NCI-H345 treated with DMSO at 0.1 percent for 48 hours (cell line): ENCODE data around the gene MYO5A.
"Not testable (repeated sequence)": the region's sequence is repeated elsewhere in the genome, so short reads cannot be mapped to it uniquely, and the experiment has no call there.

Experiments used
- DNase-seq: peaks from one replicate; lab custom pipeline; 2025; ENCODE audit not compliant: unreplicated experiment; lab: John Stamatoyannopoulos, UW

The MYO5A gene

DNA sequence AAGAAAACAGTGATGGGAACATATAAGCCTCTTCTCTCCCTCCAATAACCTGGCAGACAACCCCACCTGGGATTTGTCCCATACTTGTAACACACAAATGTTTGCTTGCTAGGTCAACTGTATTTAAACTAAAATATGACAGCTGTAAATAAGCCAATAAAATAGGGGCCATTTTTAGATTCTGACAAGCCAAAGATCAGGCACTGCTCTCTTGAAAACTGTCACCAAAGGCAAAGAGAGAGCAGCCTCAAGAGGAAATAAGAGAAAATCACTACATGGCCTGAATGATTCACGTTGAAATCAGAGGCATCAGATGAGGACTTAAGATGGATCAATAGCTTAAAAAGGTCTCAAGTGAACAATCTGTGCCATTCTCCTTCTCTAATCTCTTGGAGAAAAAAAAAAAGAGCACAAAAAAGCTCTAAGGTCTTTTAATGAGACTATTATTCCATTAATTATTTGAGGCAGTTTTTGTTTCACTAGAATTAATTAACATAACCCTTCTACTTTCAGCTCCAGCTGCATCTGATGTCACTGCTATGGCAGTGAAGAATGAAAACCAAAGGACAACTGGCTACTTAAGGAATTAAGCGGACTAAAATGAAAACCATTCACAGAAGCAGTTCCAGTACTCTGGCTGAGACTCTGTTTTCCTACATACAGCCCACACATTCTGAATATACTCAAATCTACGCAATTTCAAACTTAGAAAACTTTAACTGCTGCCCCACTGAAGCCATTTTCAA is 19.0 kb downstream of the MYO5A start:
- no peak for DNase-seq

DNA sequence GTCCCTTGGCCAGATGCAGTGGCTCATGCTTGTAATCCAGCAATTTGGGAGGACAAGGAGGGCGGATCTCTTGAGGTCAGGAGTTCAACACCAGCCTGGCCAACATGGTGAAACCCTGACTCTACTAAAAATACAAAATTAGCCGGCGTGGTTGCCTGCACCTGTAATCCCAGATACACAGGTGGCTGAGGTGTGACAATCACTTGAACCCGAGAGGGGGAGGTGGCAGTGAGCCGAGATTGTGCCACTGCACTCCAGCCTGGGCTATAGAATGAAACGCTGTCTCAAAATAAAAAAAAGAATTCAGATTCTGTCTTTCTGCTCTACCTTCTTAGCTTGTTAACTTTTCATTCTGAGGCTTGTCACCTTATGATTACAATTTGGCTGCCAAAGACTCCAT is 22.1 kb downstream of the MYO5A start:
- DNase-seq = no peak

DNA sequence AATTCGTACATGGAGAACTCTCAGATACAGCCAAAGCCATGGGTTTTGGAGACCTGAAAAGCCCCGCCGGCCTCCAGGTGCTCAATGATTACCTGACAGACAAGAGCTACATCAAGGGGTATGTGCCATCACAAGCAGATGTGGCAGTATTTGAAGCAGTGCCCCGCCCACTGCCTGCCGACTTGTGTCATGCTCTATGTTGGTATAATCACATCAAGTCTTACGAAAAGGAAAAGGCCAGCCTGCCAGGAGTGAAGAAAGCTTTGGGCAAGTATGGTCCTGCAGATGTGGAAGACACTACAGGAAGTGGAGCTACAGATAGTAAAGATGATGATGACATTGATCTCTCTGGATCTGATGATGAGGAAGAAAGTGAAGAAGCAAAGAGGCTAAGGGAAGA is 23.5 kb downstream of the MYO5A start:
- no peak for DNase-seq

DNA sequence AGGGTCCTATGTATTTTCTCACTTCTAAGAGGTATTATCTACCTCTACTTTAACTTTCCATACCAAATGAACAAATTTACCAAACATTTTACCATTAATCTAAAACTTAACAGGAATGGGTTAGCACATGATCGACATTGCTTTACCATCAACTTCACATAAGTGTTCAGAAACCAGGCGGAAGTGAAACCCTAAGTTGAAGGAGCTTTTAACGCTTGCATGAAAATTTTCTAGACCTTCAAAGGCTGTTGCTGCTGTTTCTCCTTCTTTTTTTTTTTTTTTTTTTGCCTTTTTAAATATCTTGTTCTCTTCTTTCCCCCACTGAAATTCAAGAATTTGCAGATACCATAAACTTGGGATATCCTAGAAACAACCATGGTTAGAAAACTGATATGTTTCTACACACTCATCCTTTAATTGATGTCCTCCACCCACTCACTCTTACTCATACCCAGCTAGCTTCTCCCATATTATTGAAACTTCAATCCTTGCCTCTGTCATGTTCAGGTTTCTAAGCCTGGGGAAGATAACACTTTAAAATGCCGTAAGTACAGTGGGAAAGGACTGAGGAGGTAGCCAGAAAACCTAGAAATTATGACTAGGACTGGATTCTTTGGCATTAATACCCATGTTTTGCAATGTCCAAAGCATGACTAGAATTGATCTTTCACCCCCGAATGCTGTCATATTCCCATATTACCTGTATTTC is 24.7 kb downstream of the MYO5A start:
- no peak for DNase-seq

DNA sequence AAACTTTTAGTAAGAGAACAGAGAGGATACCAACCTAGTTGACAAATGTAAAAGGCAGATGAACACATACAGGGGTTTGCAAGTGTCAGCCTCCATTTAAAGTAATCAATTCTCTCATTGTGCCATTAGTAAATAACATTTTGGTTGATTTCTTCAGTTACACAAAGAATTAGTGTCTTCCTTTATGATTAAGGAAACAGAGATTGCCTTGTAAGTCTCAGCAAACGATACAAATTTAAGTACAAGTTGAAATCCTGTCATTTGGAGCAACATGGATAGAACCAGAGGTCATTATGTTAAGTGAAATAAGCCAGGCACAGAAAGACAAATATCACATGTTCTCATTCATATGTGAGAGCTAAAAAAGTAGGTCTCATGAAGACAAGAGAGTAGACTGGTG is 26.1 kb downstream of the MYO5A start:
- DNase-seq = no peak

DNA sequence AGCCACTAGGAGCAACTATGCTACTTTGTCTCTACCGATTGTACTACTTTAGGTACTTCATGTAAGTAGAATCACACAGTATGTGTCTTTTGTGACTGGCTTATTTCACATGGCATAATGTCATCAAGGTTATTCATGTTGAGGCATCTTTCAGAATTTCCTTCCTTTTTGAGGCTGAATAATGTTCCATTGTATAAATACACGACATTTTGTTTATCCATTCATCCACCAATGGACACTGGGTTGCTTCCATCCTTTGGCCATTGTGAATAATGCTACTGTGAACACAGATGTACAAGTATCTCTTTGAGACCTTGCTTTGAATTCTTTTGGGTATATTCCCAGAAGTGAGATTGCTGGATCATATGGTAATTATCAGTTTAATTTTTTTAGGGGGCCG is 29.2 kb downstream of the MYO5A start:
- DNase-seq = no peak

DNA sequence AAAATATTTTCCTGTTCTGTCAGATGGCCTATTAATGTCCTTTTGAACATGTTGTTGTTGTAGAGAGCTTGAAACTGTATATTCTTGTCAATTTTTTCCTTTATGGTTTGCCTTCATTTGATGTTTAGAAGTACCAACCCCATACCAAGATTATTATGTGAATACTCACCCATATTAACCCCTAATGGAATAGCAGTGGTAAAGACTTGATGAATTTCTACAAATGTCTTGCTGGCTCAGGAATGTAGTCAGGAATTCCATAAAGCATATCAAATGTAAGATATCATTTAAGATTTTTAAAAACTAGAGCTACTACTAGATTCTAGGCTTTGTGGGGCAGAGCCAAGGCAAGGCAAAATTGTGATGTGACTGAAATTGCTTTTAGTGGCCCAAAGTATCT is 30.0 kb downstream of the MYO5A start:
- no peak for DNase-seq

DNA sequence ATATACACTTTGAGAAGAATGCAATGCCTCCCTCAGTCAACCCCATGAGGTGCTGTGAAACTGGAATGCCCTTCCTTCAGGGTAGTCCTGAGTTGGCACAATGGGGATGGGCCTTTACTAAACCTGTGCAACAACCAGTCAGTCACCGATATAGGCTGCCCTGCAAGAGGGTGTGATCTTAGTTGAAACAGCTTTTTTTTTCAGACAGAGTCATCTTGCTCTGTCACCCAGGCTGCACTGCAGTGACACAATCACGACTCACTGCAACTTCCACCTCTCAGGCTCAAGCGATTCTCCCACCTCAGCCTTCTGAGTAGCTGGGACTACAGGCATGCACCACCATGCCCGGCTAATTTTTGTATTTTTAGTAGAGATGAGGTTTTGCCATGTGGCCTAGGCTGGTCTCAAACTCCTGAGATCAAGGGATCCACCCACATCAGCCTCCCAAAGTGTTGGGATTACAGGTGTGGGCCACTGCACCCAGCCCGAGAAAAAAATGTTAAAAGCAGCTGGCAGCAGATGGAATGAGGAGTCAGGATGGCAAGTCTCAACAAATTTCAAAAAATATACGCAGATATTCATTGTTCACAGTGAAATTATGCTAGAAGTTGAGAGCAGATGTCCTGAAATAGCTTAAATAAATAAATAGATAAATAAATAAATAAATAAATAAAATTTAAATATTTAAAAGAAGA is 31.8 kb downstream of the MYO5A start:
- no peak for DNase-seq

DNA sequence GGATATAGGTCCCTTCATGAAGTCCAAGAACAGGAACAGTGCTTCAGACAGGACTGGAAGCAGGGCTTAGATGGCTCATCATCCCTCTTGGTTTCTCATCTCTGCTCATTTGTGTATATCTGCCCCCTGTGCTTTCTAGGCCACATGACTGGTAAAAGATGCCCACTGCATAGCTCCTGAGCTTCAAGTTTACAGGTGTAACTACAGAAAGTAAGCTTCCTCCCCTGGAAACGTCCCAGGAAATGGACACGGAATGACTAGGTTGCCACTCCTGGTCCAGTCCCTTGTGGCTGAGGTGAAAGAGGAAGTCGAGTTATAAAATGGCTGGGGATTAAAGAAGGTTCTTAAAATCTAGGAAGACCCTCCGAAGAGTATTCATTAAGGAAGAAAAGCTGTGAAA is 32.5 kb downstream of the MYO5A start:
- no peak for DNase-seq

DNA sequence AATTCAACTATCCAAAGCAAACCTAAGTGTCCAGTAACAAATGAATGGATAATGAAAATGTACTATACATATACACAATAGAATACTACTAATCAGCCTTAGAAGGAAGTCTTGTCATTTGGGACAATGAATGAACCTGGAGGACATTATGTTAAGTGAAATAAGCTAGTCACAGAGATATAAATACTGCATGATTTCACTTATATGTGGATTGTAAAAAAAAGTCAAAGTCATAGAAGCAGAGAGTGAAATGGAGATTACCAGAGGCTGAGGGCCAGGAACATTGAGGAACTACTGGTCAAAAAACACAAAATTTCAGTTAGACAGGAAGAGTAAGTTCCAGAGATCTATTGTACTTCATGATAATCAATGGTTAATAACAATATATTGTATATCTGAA is 33.6 kb downstream of the MYO5A start:
- DNase-seq = no peak

DNA sequence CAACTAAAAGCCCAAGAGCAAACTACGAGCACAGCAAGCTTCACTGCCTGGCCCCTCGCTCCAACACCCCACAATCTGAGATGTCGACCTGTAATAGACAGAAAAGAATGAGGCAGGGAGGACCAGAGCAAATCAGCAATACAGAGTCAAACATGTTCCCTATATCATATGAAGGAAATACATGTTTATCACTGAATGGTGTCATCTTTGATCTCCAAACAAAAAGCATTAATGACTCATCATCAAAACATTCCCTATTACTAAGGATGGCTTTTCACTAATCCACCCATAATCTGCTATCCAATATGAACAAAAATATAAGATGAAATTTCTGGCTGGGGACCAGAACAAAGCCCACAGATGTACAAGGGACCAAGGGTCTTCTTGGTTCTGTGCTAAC is 34.7 kb downstream of the MYO5A start:
- no peak for DNase-seq

DNA sequence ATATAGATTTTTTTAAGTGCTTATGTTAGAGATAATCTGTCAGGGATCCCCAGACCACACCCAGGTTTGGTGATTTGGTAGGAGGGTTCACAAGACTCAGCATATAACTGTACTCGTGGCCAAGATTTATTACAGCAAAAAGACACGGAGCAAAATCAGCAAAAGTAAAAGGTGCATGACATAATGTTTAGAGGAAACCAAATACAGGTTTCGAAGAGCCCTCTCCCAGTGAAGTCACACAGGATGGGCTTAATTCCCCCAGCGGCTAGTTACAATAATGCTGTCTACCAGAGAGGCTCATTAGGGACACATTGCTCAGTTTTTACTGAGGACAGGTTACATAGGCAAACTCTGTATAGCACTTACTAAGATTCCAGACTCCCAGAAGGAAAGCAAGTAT is 36.5 kb downstream of the MYO5A start:
- DNase-seq = no peak

DNA sequence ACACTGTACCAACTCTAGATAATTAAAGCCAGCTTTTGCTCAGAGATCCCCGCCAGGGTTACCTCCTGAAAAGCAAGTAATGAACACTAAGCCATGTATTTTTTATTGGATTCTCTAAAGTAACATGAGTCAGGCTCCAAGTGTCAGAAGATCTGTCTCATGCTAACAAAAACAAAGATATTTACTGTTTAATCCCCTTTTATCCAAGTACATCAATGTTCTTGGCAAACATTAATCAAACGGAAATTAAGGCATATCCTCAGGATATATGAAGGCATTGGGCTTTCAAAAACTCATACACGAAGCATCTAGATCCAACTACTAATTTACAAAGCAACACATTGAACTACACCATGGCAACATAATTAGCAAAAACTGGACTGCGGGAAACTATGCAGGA is 37.2 kb downstream of the MYO5A start:
- DNase-seq = no peak

DNA sequence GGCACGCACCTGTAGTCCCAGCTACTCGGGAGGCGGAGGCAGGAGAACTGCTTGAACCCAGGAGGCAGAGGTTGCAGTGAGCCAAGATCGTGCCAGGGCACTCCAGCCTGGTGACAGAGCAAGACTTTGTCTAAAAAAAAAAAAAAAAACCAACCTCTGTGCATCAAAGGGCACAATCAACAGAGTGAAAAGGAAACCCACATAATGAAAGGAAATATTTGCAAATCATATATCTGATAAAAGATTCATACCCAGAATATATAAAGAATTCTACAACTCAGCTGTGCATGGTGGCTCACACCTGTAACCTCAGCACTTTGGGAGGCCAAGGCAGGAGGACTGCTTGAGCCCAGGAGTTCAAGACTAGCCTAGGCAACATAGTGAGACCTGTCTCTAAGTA is 39.2 kb downstream of the MYO5A start:
- DNase-seq = not testable (repeated sequence)

DNA sequence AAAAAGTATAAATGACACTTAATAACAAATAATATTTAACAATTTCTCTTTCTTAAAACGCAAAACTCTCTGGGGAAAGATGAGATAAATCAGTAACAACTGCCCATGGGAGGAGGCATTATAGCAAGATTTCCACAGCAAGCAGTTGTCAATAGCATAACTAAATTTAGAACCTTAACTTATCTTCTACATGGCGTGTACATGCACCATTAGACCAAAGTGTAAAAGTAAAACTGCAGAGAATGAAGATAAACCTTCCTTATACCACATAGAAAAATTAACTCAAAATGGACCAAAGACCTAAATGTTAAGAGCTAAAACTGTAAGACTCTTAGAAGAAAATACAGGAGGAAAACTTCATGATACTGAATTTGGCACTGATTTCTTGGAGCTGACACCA is 39.9 kb downstream of the MYO5A start:
- no peak for DNase-seq

DNA sequence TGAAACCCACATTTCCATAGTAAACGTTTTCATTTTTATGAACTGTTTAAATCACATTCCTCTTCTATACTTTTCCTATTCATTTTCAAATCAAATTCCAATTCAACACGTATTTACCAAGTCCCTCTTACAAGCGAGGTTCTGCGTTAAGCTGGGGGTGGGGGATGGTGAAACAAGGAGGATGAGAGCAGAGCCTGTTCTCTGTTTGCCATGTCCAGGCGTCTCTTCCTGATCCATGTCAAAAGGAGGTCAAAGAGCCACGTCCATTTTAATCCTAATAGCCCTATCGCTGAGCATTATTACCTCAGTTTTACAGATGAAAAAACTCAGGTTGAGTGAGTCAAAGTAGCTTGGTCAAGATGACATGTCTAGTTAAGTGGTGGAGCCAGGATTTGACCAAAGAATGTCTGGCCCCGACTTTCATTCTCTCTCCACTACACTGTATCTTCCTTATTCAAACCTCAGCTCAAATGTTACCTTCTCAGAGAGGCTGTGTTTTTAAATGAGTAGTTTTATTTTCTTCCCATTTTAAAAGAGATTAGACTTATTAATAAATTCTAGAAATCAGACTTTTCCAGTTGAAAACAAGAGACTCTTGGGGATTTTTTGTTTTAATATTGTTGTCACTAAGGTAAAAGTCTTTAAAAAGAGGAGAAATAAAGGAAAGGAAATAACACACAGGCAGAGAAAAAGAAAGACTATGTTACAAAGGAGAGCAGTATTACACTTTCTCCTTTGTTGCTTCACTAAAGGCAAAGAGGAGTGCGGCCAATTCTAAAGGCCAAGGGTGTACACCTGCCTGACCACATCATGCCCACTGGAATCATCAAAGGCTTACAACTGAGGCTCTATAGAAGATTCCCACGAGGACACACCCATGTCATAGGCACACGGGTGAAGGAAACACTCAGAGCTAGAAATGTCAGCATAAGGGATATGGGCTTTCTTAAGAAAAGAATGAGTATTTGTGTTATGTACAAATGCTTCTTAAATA is 42.4 kb downstream of the MYO5A start:
- no peak for DNase-seq

DNA sequence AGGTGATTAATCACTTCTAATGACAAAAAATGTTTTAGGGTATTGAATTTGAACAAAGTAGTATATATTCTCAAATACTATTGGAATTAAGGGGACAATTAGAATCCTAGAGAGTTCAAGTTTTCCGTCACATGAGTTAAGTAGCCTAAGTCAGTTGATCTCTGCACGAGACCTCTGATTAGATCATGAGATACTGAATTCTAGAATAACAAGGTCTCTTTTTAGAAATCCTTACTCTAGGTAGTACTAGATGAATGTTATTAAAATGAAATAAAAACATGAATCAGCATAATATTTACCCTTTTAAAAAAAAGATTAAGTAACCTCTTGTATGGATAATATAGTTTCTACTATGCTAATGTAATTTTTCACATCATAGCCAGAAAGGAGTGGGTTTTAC is 43.4 kb downstream of the MYO5A start:
- no peak for DNase-seq

DNA sequence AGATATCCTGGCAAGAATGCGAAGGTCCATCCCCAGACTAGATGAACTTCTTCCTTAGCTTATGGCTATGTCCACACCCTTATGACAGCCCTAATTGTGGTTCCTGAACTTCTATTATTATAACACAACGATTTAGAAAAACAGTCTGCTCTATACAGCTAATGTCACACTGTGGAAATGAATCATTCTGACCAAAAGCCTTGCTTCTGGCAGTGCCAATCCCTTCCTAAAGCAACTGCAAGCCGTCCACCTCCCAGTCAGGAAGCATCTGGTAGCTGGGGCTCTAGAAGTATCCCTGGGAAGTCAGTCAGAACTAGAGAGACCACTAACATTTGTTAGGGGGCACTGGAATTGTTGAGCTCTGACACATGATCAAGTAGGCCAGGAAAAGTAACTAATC is 45.0 kb downstream of the MYO5A start:
- DNase-seq = no peak

DNA sequence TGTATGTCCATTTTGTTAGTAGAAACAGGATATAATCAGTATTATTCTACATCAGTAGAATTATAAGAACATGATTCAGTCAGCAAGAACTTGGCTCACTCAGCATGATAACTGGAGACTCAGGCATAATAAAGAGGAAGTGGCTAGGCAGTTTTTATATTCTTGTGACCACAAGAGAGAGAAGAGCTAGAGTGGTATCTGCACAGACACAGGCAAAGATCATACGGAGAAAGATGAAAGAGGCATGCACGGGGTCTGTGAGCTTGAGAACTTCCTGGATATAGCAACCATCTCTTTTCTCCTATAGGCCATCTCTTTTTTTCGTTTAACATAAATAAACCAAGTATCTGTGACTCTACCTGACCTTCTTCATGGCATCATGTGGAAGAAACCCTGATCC is 46.8 kb downstream of the MYO5A start:
- no peak for DNase-seq

DNA sequence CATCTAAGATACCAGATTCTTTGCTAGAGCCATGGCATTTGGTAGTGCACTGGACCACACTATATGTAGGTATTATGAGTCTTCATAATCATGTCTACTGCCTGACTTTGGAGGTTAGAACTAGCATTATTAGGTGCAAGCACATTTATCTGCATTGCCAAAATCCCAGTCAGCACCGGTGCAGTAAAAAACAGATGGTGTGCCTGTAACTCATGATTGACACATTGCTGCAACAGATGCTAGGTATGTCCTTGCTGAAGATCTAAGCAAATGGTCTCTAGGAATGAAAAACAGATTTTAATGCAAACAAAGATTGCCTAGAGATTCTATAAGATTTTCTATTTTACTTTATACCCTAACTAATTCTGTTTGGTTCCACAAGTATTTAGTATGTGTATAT is 47.7 kb downstream of the MYO5A start:
- DNase-seq = no peak

DNA sequence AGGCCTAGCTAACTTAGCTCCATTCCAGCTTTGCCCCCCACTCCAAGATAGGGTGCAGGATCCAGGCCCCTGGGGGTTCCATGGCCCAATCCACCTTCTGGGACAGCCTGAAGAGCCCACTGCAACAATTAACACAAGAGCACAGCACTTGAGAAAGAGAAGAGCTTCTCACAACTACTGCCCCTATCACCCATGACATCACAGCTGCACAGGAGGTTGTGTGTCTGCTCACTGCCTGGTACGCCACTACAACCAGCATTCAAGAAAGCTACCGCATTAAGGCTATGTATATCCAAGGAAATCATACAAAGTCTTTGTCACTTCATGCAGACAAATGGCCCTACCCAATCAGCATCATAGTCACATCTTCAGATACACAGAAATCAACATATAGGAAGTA is 62.0 kb downstream of the MYO5A start:
- DNase-seq = no peak
